ENCODE measurements around the gene EHBP1.
"Not testable (repeated sequence)": the region's sequence is repeated elsewhere in the genome, so short reads cannot be mapped to it uniquely, and the experiment has no call there.

The EHBP1 gene

GRCh38 chr2:62685256-62685655 lies 20.3 kb upstream of the EHBP1 start:
- intact Hi-C loops (cut with micrococcal nuclease), result no loop called here
- no peaks in the 10 kb centered on the region for H3K4me1 Mint-ChIP-seq (ENCODE audit: low read depth)
- H3K36me3 Mint-ChIP-seq (ENCODE audit: low read depth), result no peaks in the 10 kb centered on the region

GRCh38 chr2:62686012-62686685 lies 19.4 kb upstream of the EHBP1 start:
- Mint-ChIP-seq H3K4me3 (no peak overlapping the region), H3K9me3 (no peaks in the 10 kb centered on the region), H3K27me3 (peaks cover 2% of the 10 kb centered on the region), H3K27ac (no peak overlapping the region), H3K36me3 (ENCODE audit: low read depth) (no peaks in the 10 kb centered on the region), H3K4me1 (ENCODE audit: low read depth) (no peaks in the 10 kb centered on the region)
- intact Hi-C loops (cut with micrococcal nuclease), result no loop called here

More at GRCh38 chr2:62685256-62685655, 20.3 kb upstream of the EHBP1 start:
- Mint-ChIP-seq H3K9me3 (no peaks in the 10 kb centered on the region), H3K4me3 (no peak overlapping the region), H3K27me3 (peaks cover 2% of the 10 kb centered on the region), H3K27ac (no peak overlapping the region)

- Mint-ChIP-seq H3K4me1 (ENCODE audit: low read depth) (no peaks in the 10 kb centered on the region), H3K4me3 (no peak overlapping the region), H3K27ac (no peak overlapping the region), H3K27me3 (peaks cover 2% of the 10 kb centered on the region), H3K36me3 (ENCODE audit: low read depth) (no peaks in the 10 kb centered on the region), H3K9me3 (no peaks in the 10 kb centered on the region)
- intact Hi-C loops (cut with micrococcal nuclease), result no loop called here
Observed at GRCh38 chr2:62687636-62688035, 17.9 kb upstream of the EHBP1 start.

GRCh38 chr2:62688771-62689170 lies 16.7 kb upstream of the EHBP1 start:
- Mint-ChIP-seq H3K27ac (no peak overlapping the region), H3K36me3 (ENCODE audit: low read depth) (no peaks in the 10 kb centered on the region), H3K4me1 (ENCODE audit: low read depth) (no peaks in the 10 kb centered on the region), H3K4me3 (no peak overlapping the region), H3K9me3 (no peaks in the 10 kb centered on the region), H3K27me3 (peaks cover 2% of the 10 kb centered on the region)
- intact Hi-C loops (cut with micrococcal nuclease), result no loop called here

GRCh38 chr2:62691186-62691585 lies 14.3 kb upstream of the EHBP1 start:
- intact Hi-C loops (cut with micrococcal nuclease), result no loop called here
- Mint-ChIP-seq H3K36me3 (ENCODE audit: low read depth) (no peaks in the 10 kb centered on the region), H3K27me3 (peaks cover 2% of the 10 kb centered on the region), H3K27ac (no peak overlapping the region), H3K4me1 (ENCODE audit: low read depth) (no peaks in the 10 kb centered on the region), H3K9me3 (no peaks in the 10 kb centered on the region), H3K4me3 (no peak overlapping the region)

- Mint-ChIP-seq H3K36me3 (ENCODE audit: low read depth) (no peaks in the 10 kb centered on the region), H3K27ac (no peak overlapping the region), H3K9me3 (no peaks in the 10 kb centered on the region), H3K4me1 (ENCODE audit: low read depth) (no peaks in the 10 kb centered on the region), H3K4me3 (no peak overlapping the region), H3K27me3 (no peaks in the 10 kb centered on the region)
- intact Hi-C loops (cut with micrococcal nuclease), result no loop called here
Observed at GRCh38 chr2:62692225-62692624, 13.3 kb upstream of the EHBP1 start.

GRCh38 chr2:62698653-62699052 lies 6.9 kb upstream of the EHBP1 start:
- no peaks in the 10 kb centered on the region for H3K9me3 Mint-ChIP-seq
- no peak overlapping the region for H3K27ac Mint-ChIP-seq
- peaks cover 2% of the 10 kb centered on the region for H3K27me3 Mint-ChIP-seq
- H3K36me3 Mint-ChIP-seq (ENCODE audit: low read depth), result no peaks in the 10 kb centered on the region
- H3K4me3 Mint-ChIP-seq, result no peak overlapping the region
- intact Hi-C loops (cut with micrococcal nuclease), result no loop called here
- H3K4me1 Mint-ChIP-seq (ENCODE audit: low read depth), result no peaks in the 10 kb centered on the region

- intact Hi-C loops (cut with micrococcal nuclease), result loop anchor here (2.0 to 10.0 kb wide), 4 partner anchors 198 to 880 kb away; partner anchors contain the start of genes B3GNT2, COMMD1, MDH1 and TMEM17
- H3K27ac Mint-ChIP-seq, result peak overlapping the region; percentile 96
- peaks cover 2% of the 10 kb centered on the region for H3K27me3 Mint-ChIP-seq
- H3K9me3 Mint-ChIP-seq, result no peaks in the 10 kb centered on the region
- H3K4me3 Mint-ChIP-seq, result peak overlapping the region; percentile 93
- peaks cover 31% of the 10 kb centered on the region for H3K4me1 Mint-ChIP-seq (ENCODE audit: low read depth)
- H3K36me3 Mint-ChIP-seq (ENCODE audit: low read depth), result peaks cover 19% of the 10 kb centered on the region
Observed at GRCh38 chr2:62704654-62705006, 883 bp upstream of the EHBP1 start.

GRCh38 chr2:62705859-62706720 lies 577 bp downstream of the EHBP1 start:
- Mint-ChIP-seq H3K27me3 (peaks cover 2% of the 10 kb centered on the region), H3K27ac (peak overlapping the region; percentile 96), H3K9me3 (no peaks in the 10 kb centered on the region), H3K4me3 (peak overlapping the region; percentile 93), H3K36me3 (ENCODE audit: low read depth) (peaks cover 19% of the 10 kb centered on the region), H3K4me1 (ENCODE audit: low read depth) (peaks cover 31% of the 10 kb centered on the region)
- intact Hi-C loops (cut with micrococcal nuclease), result loop anchor here (2.0 to 10.0 kb wide), 4 partner anchors 199 to 879 kb away; partner anchors contain the start of genes B3GNT2, COMMD1, MDH1 and TMEM17

- intact Hi-C loops (cut with micrococcal nuclease), result loop anchor here (5.0 to 10.0 kb wide), 3 partner anchors 510 to 878 kb away; partner anchors contain the start of genes B3GNT2, COMMD1, MDH1 and WDPCP
- Mint-ChIP-seq H3K4me3 (peak overlapping the region; percentile 93), H3K9me3 (no peaks in the 10 kb centered on the region), H3K4me1 (ENCODE audit: low read depth) (peaks cover 31% of the 10 kb centered on the region), H3K36me3 (ENCODE audit: low read depth) (peaks cover 19% of the 10 kb centered on the region), H3K27ac (peak overlapping the region; percentile 96), H3K27me3 (peaks cover 2% of the 10 kb centered on the region)
Observed at GRCh38 chr2:62706721-62707521, 1.4 kb downstream of the EHBP1 start.

- H3K36me3 Mint-ChIP-seq (ENCODE audit: low read depth), result peaks cover 19% of the 10 kb centered on the region
- intact Hi-C loops (cut with micrococcal nuclease), result loop anchor here (5.0 to 10.0 kb wide), 3 partner anchors 511 to 876 kb away; partner anchors contain the start of genes B3GNT2, COMMD1, MDH1 and WDPCP
- no peak overlapping the region for H3K27ac Mint-ChIP-seq
- no peak overlapping the region for H3K4me3 Mint-ChIP-seq
- peaks cover 31% of the 10 kb centered on the region for H3K4me1 Mint-ChIP-seq (ENCODE audit: low read depth)
- no peaks in the 10 kb centered on the region for H3K27me3 Mint-ChIP-seq
- no peaks in the 10 kb centered on the region for H3K9me3 Mint-ChIP-seq
Observed at GRCh38 chr2:62708751-62709150, 3.2 kb downstream of the EHBP1 start.

GRCh38 chr2:62711832-62712494 lies 6.5 kb downstream of the EHBP1 start:
- intact Hi-C loops (cut with micrococcal nuclease), result no loop called here
- no peaks in the 10 kb centered on the region for H3K9me3 Mint-ChIP-seq
- H3K27ac Mint-ChIP-seq, result no peak overlapping the region
- H3K36me3 Mint-ChIP-seq (ENCODE audit: low read depth), result peaks cover 11% of the 10 kb centered on the region
- H3K27me3 Mint-ChIP-seq, result no peaks in the 10 kb centered on the region
- no peak overlapping the region for H3K4me3 Mint-ChIP-seq
- peaks cover 10% of the 10 kb centered on the region for H3K4me1 Mint-ChIP-seq (ENCODE audit: low read depth)

GRCh38 chr2:62713196-62713595 lies 7.7 kb downstream of the EHBP1 start:
- H3K4me3 Mint-ChIP-seq; H3K27me3 Mint-ChIP-seq; intact Hi-C loops (cut with micrococcal nuclease); H3K27ac Mint-ChIP-seq; H3K4me1 Mint-ChIP-seq (ENCODE audit: low read depth); H3K9me3 Mint-ChIP-seq: not testable (repeated sequence)
- H3K36me3 Mint-ChIP-seq (ENCODE audit: low read depth), result peaks cover 11% of the 10 kb centered on the region

All from dendritic cell treated with granulocyte-macrophage colony-stimulating factor and Interleukin-4, amounts not matched to agents 40 ng/mL and 50 ng/mL, for 4 days (primary cell).